Left lobe of liver (tissue), 2 donors: ENCODE data around the gene PXK. TPM values are rescaled to one million over a fixed set of nuclear protein-coding genes. Genes with fewer than 3 reads are reported as not detected.
"Not testable (repeated sequence)": the region's sequence is repeated elsewhere in the genome, so short reads cannot be mapped to it uniquely, and the experiment has no call there.

Source experiments
- ATAC-seq: fragments of 200-7000 bp; cut with Tn5 transposase; one replicate; pipeline ENCODE4 v1.9.1; 2020; ENCODE audit warnings: mild to moderate bottlenecking, moderate library complexity
- DNase-seq: peaks from one replicate; pipeline ENCODE4 v3.0.0-alpha.2; 2020; ENCODE audit warnings: low spot score
- total RNA-seq: library from RNA; stranded (reverse); gene quantifications from one replicate; pipeline ENCODE4 v1.2.1, GENCODE V29; 2021
- donor health status: DM: no; HTN: no; CAD: no; lungs with moderate emphysema.
- donor health status: DM: no; HTN: yes; CAD: no.

PXK gene
- total RNA-seq, 1 donor from 2014 or later, result 7.5 TPM

DNA sequence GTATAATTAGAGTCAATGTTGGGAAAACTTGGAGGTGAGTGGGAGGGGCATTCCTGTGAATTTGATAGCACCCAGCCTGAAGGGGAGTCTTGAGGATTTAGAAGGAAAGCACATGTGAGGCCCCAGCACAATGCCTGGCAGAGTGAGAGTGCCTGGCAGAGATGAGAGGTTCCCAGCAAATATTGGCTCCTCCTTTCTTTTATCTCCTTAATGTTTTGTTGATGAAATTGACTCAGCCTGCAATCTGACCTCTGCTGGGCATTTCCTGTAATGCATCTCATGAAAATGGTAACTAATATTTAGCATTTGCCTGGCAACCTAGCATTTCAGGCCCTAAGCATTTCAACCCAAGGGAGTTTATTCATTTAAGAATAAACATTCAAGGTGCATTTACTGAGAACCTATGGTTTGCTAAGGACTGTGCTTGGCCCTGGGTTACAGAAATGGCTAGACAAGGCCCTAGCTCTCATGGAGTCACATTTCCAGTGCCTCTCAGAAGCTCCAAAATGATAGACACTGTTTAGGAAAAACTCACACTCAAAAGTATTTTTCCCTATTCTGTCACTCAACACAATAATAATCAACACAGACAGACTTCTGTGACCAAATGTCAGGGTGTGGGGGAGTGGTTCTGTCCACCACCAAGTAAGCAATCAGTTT is 82.0 kb downstream of the PXK start:
- DNase-seq, result peak; percentile 46

DNA sequence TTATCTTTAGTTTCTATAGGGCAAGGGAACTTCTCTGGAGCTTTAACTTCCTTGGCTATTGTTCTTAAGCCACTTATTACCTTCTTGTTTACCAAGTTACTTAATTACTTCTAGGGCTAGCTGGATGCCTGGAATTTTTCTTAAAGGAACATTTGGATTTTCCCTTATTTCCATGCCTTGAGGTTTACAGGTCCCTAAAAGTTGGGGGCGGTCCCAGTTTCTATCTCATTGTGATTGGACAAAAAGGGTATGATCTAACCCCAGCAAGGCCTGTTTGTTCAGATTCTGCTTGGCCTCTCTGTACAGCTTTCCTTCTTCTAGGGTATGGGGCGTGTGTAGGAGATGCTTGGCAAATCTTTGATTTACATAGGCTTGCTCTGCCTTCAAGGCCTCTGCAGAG is 83.5 kb downstream of the PXK start:
- no peak for ATAC-seq
- DNase-seq, result no peak

More for the DNA sequence above, 82.0 kb downstream of the PXK start:
- peak; percentile 80 for ATAC-seq

GRCh38 chr3:58417075-58417474 is 84.4 kb downstream of the PXK start:
- ATAC-seq, result peak; percentile 77

DNA sequence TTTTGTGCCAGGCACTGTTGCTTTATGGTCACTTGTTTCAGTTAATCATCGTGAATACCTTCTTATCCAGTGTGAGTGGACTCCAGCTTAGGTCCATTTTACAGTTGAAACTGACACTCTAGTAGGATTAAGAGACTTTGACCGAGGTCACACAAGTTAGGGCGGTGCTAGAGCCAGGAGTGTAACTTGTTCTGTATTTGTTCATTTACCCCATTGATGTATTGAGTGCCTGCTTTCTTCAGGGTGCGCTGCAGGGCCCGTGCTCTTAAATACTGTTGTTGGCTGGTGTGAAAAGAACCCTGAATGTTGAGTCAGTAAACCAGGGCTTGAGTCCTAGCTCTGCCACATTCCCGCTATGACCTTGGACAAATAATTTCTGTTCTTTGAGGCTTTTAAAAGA is 85.5 kb downstream of the PXK start:
- ATAC-seq (peak; percentile 59), DNase-seq (peak; percentile 44)

More at GRCh38 chr3:58417075-58417474, 84.4 kb downstream of the PXK start:
- DNase-seq, result peak; percentile 47

DNA sequence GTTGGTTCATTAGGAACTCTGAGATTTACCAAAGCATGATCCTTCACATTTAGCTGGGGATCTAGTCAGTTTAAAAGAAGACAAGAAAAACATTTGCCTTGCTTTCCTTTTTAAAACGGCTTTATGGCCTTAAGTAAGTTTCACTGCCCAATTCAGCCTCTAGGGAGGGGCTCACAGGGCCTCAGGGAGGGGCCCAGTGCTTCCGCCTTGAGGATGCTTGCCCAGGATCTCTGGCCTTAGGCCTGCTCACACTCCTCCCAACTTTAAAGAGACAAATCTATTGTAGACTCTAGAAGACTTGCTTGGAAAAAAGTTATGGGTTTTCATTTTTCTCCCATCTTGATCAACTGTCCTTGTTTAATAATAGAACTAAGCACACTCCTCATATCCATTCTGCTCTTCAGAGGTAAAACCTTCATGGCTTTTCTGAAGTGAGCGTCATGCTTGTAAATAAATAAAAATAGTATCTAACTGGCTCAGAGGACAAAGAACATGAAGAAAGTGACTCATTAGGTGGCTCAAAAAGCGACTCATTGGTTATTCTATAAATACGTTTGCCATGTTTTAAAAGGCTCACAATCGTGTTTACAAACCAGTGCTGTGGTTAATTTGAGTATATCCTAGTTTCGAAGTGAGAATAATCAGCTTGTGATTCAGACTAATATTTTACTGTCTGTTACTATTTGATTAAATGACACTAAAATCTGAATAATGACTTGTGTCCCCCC is 87.3 kb downstream of the PXK start:
- DNase-seq (no peak), ATAC-seq (no peak)

GRCh38 chr3:58421004-58421403 is 88.3 kb downstream of the PXK start:
- no peak for DNase-seq
- ATAC-seq, result no peak

DNA sequence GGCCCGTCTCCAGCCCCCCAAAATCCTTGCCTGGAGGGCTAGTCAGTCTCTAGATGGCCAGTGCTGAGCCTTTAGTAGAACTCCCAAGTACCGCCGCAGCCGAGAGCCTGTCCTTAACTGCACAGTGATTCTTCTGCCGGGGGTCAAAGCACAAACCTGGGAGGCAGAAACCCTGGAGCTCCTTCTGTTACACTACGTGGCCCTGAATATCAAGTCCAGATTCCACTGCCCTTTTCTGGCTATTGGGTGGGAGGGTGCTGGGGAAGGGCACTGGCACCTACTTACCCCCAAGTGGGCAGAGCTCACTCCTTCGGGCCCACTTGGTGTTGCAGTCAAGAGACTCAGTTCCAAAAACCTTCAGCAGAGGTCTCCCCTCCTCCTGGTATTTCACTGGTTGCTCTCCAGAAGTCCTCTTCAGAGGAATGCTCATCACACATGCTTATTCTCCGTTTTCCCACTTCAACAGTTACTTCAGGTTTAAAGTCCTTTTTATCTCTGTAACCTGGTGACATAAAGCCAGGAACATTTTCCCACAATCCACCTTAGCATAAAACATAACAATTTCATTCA is 90.1 kb downstream of the PXK start:
- ATAC-seq, result peak; percentile 48
- DNase-seq, result peak; percentile 35

GRCh38 chr3:58424613-58425012 is 91.9 kb downstream of the PXK start:
- DNase-seq, result no peak

GRCh38 chr3:58425782-58426181 is 93.1 kb downstream of the PXK start:
- ATAC-seq (no peak), DNase-seq (no peak)

More at GRCh38 chr3:58424613-58425012, 91.9 kb downstream of the PXK start:
- no peak for ATAC-seq

DNA sequence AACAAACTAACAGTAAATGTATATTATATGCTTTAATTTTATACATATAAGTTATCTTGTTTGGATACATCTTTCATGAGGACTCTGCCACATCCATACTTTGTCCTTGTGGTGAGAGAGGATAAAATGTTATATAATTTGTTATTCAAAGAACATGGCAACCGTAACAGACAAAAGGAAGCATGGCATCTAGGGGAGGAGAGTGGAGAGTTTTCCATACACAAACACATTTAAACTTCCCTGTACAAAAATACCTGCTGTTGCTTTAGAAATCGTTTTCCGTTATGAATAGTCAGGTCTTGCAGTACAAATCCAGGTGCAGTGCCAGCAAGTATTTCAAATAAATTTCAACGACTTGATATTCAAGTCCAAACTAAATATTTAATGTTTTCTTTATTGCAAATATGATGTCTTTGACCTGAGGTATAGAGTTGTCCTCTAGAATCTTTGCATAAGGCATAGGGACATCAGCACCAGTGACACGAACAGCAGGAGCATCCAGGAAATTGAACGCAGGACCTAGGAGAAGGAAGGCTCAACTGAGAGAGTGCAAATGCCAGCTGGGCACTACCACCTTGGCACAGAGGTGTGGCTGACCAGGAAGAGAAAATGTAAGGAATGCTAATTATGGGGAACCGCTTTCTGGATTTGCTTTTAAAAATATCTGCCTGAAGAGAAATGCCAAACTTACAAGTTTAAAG is 95.1 kb downstream of the PXK start:
- ATAC-seq, result no peak
- no peak for DNase-seq

DNA sequence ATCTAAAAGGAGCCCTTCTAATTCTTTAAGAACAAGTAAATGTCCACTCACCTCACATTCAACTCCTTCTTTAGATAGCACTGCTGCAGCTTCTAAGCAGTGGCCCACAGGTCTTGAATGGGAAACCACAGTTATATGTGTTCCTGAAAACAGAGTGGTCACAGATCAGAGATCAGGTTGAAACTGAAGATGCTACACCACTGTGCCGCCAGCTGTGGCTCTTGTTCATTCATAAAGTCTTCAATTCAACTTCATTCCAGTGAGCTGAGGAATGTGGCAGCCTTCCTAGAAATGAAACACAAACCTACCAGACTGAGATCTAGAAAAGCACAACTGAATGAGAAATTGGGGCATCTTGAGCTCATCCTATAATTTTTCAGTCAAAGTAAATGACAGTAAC is 97.0 kb downstream of the PXK start:
- DNase-seq (no peak), ATAC-seq (no peak)

- ATAC-seq, result no peak
Observed at GRCh38 chr3:58432905-58433304, 100.2 kb downstream of the PXK start.

GRCh38 chr3:58433400-58434167 is 100.9 kb downstream of the PXK start, which contains the start of gene PDHB:
TSS of gene PDHB (minus strand) at chr3:58433832. CDS start at chr3:58433809, 23 bp downstream.
- peak; percentile 95 for ATAC-seq
- peak; percentile 91 for DNase-seq

More at GRCh38 chr3:58432905-58433304, 100.2 kb downstream of the PXK start:
- DNase-seq, result no peak

DNA sequence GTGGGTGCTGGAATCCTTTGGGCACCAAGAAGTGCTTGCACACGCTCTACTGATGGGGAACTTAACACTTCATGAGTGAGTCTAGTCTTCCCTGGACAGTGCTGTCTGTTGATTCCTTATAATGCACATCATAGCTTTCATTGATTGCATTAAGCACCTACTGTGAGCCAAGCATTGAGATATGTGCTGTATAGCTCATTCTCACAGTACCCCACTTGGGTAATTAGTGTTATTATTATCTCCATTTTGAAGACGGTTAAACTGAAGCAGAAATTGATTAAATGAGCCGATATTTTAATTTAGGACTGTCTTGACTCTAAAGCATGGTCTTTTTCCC is 101.4 kb downstream of the PXK start:
- no peak for DNase-seq

GRCh38 chr3:58434511-58434910 is 101.8 kb downstream of the PXK start:
- DNase-seq (no peak), ATAC-seq (no peak)

More for the DNA sequence above, 101.4 kb downstream of the PXK start:
- ATAC-seq, result no peak

GRCh38 chr3:58434990-58435389 is 102.3 kb downstream of the PXK start:
- DNase-seq, result no peak
- no peak for ATAC-seq

DNA sequence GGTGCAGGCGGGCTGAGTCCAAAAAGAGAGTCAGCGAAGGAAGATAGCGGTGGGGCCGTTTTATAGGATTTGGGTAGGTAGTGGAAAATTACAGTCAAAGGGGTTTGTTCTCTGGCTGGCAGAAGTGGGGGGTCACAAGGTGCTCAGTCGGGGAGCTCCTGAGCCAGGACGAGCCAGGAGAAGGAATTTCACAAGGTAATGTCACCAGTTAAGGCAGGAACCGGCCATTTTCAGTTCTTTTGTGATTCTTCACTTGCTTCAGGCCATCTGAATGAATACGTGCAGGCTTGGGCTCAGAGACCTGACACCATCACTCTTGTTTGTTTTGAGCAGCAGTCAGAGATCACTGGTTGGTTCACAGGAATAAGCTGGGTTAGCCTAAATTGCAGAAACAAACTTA is 104.6 kb downstream of the PXK start:
- not testable (repeated sequence) for ATAC-seq

DNA sequence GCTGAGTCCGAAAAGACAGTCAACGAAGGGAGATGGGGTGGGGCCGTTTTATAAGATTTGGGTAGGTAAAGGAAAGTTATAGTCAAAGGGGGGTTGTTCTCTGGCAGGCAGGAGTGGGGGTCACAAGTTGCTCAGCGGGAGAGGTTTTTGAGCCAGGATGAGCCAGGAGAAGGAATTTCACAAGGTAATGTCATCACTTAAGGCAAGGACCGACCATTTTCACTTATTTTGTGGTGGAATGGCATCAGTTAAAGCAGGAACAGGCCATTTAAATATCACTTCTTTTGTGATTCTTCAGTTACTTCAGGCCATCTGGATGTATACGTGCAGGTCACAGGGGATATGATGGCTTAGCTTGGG is 108.3 kb downstream of the PXK start:
- ATAC-seq, DNase-seq: not testable (repeated sequence)

More for the DNA sequence above, 104.6 kb downstream of the PXK start:
- DNase-seq, result not testable (repeated sequence)

- no peak for ATAC-seq
- DNase-seq, result no peak
Observed at GRCh38 chr3:58441514-58442450, 109.1 kb downstream of the PXK start.
